T1000 (cell line): ENCODE data around the gene NFIC.
"Not testable (repeated sequence)": the region's sequence is repeated elsewhere in the genome, so short reads cannot be mapped to it uniquely, and the experiment has no call there.

ENCODE experiments used
- DNase-seq: peaks from one replicate; lab custom pipeline; 2025; ENCODE audit warnings: mixed read lengths; lab: John Stamatoyannopoulos, UW

The NFIC gene

DNA sequence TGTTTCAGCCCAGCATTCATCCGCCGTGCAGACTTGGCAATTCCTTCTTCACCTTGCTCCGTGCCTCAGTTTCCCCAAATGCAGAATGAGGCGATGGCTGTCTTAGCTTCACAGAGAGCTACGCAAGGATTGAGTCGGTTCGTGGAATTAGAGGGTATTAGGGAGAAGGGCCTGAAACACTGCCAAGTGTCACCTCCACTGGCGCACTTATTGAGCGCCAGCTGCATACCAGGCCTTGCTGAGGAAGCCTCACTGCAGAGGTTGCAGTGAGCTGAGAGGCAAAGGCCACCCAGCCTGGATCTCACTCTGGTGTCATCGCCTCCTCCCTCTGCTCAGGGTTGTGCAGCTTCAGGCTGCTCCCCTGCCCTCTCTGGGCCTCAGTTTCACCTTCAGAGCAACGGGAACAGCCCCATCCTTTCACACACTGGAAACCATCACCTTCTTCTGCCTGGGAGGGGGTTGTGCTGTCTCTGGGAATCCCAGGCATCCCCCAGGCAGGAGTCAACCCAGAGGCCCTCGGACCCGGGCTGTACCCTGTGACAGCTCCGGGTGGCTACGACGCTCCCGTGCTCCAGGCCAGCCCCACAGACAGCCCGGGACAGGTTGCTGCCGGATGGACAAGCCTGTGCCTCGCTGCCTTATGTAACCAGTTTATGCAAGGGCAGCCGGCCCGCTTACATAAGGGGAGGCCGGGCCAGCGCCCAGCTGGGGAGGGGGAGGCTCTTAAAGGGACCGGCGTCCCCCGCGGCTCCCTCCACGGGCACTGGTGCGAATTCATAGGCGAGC lies 31.9 kb downstream of the NFIC start:
- no peak for DNase-seq

DNA sequence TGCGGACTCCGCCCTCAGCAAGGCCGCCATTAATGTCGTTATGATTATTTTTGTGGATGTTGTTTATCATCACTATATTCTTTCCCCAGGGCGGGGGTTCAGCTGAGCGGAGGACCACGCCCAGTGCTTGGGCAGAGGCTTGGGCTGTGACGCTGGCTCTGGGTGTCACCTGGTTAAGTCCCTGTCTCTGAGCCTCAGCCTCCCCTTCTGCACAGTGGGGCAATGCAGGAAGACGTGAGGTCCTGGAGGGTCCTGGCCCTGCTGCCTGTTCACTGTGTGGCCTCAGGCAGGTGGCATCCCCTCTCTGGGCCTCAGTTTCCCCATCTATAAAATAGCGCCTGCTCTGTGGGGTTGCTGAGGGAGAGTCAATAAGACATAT lies 32.5 kb downstream of the NFIC start:
- no peak for DNase-seq

DNA sequence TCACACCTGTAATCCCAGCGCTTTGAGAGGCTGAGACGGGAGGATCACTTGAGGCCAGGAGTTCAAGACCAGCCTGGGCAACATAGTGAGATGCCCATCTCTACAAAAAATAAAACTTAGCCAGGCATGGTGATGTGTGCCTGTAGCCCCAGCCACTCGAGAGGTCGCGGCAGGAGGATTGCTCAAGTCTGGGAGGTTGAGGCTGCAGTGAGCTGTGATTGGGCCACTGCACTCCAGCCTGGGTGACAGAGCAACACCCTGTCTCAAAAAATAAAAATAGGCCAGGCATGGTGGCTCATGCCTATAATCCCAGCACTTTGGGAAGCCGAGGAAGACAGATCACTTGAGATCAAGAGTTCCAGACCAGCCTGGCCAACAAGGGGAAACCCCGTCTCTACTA lies 32.9 kb downstream of the NFIC start:
- not testable (repeated sequence) for DNase-seq

DNA sequence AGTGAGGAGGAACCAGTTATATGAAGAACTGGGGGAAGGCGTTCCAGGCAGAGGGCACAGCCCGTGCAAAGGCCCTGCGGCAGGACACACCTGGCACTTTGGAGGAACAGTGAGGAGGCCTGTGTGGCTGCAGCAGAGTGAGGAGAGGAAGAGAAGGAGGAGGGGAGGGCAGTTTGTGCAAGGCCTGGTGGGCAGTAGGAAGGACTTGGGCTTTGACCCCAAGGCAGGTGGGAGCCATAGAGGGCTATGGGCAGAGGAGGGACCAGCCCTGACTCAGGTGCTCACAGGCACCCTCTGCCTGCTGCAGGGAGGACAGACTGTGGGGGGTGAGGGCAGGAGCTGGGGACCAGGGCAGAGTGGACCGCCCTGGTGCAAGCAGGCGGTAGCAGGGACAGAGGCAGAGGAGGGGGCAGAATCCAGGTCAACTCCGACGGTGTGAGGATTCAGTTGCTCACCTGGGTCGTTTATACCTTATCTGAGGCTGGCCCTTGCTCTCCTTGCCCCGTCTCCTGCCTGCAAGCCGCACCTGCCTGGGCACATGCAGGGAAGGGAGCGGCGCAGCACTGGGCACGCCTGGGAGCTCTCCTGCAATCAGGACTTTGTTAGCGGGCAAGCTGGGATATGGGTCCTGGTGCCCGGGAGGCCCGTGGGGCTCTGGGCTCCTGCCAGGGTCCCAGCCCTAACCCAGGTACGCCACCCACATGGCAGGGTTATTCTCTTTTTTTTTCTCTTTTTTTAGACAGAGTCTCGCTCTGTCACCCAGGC lies 34.8 kb downstream of the NFIC start:
- no peak for DNase-seq

DNA sequence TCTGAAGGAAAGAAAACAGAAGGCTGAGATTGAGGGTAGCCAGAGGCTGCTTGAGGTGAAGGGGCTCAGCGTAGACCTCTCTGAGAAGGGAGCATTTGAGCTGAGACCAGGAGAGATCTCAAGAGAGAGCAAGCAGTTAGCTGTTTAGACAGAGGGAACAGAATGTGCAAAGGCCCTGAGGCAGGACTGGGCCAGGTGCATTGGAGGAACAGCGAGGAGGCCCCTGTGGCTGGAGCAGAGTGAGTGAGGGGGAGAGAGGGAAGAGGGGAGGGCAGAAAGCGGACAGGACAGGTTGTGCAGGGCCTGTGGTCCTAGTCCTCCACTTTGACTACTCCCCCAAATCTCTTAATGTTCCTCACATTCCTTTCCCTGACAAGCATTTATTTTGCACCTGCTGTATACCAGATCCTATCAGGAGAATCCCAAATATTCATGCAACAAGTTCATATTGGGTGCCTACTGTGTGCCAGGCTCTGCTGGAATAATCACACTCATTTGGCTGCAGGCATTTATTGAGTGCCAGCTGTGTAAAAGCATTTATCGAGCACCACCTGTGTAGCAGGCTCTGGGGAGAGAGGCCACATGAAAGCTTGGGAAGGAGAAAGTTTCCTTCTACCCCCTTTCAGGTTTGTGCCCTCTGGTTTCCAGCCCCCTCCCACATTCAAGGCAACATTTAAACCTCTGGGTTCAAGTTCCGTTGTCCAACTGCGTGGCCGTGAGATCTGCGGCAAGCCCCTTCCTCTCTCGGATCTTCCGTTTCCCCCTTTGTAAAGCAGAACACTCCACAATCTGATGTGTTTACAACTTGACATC lies 36.5 kb downstream of the NFIC start:
- no peak for DNase-seq

DNA sequence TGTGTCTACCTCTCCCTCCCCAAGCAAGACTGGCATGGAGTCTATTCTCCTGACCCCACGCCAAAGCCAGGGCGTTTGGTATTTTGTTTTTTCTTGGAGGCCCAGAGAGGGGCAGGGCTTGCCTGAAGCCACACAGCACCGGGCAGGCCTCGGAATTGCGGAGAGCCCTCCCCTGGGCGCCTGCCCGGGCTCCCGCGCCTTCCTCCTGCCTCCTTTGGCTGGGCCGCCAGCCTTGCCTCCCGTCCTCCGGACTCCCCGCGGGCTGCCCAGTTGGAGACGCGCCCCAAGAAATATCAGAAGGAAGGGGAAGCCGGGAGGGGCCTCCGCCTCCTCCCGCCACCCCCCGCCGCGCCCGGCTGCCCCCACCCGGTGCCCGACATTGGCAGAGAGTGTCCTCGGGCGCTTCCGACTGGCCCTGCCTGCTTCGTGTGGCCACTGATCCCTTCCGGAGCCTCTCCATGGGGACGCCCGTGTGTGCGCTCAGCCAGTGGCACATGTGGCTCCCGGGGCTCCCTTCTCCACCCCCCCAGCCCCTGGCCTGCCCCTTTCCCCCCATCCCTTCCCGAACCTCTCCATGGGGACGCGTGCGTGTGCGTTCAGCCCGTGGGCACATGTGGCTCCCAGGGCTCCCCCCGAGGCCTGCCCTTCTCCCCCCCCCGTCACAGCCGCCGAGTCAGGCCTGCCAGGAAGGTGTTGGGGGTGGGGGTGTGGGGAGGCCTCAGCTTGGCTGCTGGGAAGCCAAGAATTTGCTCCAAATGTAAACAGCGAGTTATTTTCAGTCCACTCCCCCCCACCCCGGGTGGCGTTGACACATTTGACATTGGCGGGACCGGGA lies 37.3 kb downstream of the NFIC start:
- peak; percentile 37 for DNase-seq

DNA sequence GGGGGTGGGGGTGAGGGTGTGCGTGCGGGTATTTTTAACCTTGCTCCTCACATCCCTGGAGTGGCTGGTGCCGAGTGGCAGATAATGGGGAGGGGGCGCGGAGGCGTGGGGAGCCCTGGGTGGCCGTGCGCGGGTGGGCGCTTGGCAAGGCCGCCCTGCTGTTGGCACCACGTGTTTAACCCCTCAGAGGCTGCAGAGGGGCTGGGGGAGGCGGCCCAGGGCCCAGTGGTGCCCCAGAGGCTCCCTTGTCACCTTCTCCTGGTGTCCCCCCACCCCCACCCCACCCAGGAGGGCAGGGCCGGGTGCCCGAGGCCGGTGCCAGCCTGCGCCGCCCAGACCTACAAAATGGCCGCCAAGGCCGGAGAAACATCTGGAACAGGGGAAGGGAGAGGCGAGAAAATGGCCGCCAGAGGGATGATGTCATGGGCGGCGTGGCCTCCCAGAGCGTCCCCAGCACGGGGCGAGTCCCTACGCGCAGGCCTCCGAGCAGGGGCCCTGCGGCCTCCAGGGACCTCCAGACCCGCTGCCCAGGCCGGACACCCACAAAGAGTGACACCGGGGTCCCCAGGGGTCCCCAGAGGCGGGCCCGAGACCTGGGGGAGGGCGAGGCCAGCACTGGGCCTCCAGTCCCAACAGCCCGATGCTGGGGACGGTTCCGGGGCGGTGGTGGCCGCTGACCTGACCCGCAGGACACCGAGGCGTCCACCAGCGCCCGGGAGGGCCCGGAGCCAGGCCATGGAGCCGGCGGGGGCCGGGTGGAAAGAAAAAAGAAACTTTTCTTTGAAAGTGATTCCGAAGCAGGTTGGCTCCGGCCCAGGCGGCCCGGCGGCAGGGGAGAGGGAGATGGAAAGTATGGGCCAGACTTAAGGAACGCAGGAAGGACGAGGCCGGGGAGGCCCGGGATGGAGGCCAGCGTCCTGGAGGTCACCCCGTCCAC lies 38.2 kb downstream of the NFIC start:
- DNase-seq, result no peak

DNA sequence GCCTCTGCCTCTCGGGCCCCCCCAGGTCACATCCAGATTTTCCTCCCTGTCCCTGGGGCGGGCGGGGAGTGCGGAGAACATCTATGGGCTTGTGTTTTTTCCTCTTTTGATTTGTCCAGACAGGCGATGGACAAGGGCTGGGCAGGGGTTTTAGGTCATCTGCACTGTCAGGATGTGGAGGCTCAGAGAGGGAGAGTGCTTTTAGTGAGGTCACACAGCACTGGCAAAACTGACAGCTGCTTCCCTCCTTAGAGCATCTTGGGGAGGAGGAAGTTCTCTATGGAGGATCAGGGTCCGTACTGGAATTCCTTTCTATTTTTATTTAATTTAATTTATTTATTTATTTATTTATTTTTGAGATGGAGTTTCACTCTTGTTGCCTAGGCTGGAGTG lies 38.9 kb downstream of the NFIC start:
- DNase-seq, result no peak

DNA sequence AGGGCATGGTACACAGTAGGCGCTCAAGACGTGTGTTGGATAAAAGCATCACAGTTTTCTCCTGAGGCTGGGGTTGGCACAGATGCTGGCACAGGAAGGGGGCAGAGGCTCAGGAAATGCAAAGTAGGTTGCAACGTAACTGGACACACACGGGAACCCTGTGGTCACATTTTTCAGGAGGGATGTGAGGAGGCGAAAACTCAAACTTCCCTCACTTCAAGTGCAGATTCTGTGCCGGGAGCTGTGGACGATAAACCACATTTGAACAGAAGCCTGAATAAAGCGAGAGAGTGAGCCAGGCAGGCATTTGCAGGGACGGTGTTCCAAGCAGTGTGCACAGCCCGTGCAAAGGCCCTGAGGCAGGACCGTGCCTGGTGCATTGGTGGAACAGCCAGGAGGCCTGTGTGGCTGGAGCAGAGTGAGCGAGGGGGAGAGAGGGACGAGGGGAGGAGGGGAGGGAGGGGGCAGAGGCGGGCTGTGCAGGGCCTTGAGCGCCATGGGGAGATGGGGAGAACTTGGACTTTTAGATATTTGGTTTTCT lies 40.3 kb downstream of the NFIC start:
- no peak for DNase-seq

DNA sequence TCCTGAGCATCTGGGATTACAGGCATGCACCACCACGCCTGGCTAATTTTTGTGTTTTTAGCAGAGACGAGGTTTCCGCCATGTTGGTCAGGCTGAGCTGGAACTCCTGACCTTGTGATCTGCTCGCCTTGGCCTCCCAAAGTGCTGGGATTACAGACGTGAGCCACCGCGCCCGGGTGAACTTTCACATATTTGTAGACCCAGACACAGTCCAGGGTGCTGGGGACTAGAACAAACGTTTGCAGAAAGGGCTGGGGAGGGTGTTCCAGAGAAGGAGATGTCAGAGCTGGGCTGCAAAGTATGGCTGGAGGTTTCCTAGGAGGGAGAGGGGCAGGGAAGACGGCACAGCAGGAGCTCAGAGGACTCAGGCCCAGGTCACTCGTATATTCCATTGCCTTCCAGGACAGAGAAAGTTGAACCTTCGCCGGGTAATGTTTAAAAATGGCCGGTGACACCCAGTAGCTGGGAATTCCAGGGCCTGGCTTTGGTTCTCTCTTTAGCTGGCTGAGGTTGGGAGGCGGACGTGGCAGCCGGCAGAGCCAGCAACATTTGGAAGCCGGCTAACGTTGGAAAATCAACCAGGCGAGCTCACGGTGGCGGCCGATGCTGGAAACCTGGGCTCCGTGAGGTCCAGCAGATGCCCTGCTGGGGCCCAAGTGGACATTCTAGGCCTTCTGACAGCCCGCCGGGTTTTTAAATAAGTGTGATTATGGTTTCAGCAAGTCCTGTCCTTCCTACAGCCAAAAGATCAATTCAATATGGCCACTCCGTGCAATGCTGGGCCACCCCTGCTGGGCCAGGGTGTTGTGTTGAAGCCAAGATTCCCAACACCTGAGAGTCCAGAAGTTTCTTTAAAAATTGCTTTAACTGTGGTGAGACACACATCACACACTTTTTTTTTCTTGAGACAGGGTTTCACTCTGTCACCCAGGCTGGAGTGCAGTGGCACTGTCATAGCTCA lies 41.5 kb downstream of the NFIC start:
- DNase-seq, result no peak

DNA sequence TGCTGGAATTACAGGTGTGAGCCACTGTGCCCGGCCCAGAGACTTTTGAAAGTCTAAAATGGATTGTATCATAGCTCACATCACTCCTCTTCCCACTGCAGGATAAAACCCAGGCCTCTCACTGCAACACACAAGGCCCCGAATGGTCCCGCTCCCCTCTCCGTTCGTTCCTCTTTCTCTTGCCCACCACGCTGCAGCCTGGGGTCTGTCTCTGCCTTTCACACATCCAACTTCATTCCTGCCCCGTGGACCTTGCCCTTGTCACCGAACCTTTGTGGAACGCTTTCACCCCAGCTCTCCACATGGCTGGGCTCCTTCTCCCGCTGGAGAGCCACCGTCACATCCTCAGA lies 42.6 kb downstream of the NFIC start:
- DNase-seq, result no peak

DNA sequence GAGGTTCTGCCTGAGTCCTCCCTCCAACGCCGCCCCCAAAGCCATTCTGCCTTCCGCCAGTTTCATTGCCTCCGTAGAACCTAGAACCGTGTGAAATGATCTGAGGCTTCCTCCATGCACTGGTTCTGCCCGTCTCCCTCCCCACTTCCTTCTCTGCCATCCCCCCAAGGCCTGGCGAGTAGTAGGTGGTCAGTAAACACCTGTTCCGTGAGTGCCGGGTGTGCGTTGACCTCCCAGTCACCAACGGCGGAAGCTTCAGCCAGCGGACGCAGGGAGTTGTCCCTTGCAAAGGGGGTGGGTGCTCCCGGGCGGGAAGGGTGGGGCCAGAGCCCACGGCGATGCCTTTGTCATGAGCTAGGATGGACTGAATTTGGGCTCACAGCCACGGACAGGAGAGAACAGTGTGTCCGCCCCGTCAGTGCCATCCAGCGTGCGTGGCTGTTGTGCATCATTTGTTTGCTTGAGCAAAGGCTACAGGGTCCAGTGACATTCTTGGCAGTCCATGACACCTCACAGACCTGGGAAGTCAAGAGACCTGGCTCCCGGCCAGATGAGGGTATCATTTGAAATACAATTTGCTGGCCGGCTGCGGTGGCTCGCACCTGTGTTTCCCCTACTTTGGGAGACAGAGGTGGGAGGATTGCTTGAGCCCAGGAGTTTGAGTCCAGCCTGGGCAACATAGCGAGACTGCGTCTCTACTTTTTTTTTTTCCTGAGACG lies 43.1 kb downstream of the NFIC start:
- no peak for DNase-seq

DNA sequence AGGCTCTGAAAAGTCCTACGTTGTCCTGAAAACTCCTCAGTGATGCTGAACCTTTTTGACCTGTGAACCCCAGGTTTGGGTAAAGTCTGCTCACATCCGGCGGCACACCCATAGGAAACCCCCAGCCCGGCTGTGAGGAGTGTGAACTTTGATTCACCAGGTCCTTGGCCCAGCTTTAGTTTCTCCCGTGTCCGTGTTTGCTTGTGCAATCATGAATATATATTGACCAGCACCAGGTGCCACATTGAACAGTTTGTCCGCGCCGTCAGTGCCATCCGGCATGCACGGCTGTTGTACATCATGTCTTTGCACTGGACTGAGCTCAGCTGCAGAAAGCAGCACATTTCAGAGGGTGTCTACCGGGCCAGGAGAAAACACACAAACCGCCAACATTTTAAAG lies 45.3 kb downstream of the NFIC start:
- DNase-seq, result no peak

DNA sequence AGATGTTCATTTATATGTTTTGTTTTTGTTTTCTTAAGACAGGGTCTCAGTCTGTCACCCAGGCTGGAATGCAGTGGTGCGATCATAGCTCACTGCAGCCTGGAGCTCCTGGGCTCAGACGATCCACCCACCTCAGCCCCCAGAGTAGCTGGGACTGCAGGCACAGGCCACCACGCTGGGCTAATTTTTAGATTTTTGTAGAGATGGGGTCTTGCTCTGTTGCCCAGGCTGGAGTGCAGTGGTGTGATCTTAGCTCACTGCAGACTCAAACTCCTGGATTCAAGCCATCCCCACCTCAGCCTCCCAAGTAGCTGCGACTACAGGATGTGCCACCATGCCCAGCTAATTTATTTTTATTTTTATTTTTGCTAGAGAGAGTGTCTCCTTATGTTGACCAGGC lies 45.7 kb downstream of the NFIC start:
- DNase-seq, result no peak

DNA sequence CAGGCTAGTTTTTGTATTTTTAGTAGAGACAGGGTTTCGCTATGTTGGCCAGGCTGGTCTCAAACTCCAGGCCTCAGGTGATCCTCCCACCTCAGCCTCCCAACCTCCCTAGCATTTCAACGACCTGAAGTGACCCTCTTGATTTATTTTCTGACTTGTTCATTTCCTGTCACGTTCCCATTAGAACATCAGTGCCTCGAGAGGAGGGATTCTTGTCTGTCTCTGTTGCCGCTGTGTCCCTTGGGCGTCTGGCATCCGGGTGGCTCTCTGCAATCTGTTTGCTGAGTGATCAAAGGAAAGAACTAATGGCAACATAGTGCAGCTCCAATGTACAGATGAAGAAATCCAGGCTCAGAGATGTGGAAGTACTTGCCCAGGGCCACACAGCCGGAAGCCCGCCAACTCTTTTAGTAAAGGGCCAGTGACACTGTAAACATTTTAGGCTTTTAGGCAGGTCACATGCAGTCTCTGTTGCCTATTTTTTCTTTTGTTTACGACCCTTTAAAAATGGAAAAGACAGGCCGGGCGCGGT lies 47.5 kb downstream of the NFIC start:
- no peak for DNase-seq

DNA sequence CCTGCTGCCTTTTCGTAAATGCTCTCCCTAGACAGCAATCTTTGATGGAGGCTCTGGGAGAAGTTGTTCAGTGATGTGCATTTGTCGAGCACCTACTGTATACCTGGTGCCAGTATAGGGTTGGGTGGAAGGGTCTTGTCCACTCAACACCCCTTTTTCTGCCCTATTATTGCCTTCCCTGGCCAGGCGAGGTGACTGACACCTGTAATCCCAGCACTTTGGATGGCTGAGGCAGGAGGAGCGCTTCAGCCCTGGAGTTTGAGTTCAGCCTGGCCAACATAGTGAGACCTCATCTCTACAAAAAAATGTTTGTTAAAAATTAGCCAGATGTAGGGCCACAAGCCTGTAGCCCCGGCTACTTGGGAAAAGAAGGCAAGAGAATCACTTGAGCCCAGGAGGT lies 49.3 kb downstream of the NFIC start:
- no peak for DNase-seq

DNA sequence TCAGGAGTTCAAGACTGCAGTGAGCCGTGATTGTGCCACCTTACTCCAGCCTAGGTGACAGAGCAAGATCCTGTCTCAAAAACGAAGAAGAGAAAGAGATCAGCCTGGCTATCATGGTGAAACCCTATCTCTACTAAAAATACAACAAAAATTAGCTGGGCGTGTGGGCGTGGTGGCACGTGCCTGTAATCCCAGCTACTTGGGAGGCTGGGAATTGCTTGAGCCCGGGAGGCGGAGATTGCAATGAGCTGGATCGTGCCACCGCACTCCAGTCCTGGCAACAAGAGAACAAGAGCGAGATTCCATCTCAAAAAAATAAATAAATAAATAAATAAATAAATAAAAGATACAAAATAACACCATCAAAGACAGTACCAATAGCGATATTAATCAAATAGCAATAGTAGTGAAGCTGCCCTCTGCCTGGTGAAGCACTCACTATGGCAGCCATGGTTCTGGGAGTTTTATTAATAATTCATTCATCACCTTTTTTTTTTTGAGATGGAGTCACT lies 53.9 kb downstream of the NFIC start:
- DNase-seq, result no peak

DNA sequence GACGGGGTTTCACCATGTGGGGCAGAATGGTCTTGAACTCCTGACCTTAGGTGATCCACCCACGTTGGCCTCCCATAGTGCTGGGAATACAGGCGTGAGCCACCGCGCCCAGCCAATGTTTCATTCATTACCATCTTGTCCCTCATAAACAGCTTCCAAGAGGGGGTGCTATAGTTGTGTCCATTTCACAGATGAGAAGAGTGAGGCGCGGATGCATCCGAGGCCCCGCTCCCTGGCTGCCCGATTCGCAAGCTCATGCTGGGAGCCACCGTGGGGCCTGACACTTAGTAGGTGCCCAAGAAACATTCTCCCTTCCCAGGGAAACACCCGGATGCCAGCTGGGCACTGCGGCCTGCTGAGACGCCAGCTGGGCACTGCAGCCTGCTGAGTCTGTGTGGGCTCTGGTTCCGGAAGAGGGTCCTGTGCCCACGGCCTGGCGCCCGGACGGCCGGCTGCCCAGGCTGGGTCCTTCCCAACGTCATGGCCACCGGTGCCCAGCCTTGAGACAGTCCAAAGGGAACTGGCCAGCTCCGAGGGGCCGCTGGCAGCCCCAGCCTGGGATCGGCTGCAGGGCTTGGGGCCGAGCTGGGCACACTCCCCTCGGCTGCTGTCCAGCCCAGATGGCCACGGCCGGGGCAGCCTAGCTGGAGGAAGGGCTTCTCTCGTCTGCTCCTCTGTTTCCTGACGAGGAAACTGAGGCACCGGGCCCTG lies 54.7 kb downstream of the NFIC start:
- no peak for DNase-seq
